HepG2 (cell line): Measurements from ENCODE around the gene CCDC148. TPM values are rescaled to one million over a fixed set of nuclear protein-coding genes. Genes with fewer than 3 reads are reported as not detected.

Source experiments
- CEBPB ChIP-seq: IDR thresholded peaks from 2 replicates; pipeline ENCODE4 v1.6.1; 2011; ENCODE audit warnings: low read depth, low read length, improper control_type of control experiment, borderline replicate concordance
- ELF4 ChIP-seq: sonication (generic); formaldehyde crosslinking; IDR thresholded peaks from 2 replicates; pipeline ENCODE4 v1.5.0; 2020; ENCODE audit warnings: missing genetic modification reagents, mild to moderate bottlenecking, moderate library complexity, borderline replicate concordance
- FOXJ3 ChIP-seq: sonication (generic); formaldehyde crosslinking; IDR thresholded peaks from 2 replicates; pipeline ENCODE4 v1.4.0; 2020; ENCODE audit warnings: missing genetic modification reagents, mild to moderate bottlenecking, borderline replicate concordance
- HMGXB4 ChIP-seq, 2 experiments: sonication (generic) in 1 of 2; formaldehyde crosslinking in 1 of 2; IDR thresholded peaks; 2 replicates each; pipeline versions ENCODE4 v1.4.0 to v1.6.1; 2018 to 2020; ENCODE audit warnings: missing genetic modification reagents in 2 of 2, borderline replicate concordance in 1 of 2, low read depth in 1 of 2, mild to moderate bottlenecking in 1 of 2, missing biosample characterization in 1 of 2
- MLX ChIP-seq: IDR thresholded peaks from 2 replicates; pipeline ENCODE4 v1.6.1; 2016
- NR2C2 ChIP-seq: sonication (generic); formaldehyde crosslinking; IDR thresholded peaks from 2 replicates; pipeline ENCODE4 v1.4.0; 2020; ENCODE audit warnings: missing genetic modification reagents, mild to moderate bottlenecking, moderate library complexity, borderline replicate concordance
- NR2F6 ChIP-seq, 2 experiments: IDR thresholded peaks; 2 replicates each; pipeline ENCODE4 v1.6.1; 2016; ENCODE audit warnings: antibody characterized with exemption in 1 of 2, mild to moderate bottlenecking in 1 of 2
- PAF1 ChIP-seq: IDR thresholded peaks from 2 replicates; pipeline ENCODE4 v1.6.1; 2016; ENCODE audit warnings: missing genetic modification reagents, missing compliant biosample characterization
- POGK ChIP-seq: sonication (generic); formaldehyde crosslinking; conservative IDR thresholded peaks from 2 replicates; pipeline ENCODE4 v1.8.0; 2022; ENCODE audit warnings: mild to moderate bottlenecking, moderate library complexity, missing genetic modification reagents
- TFAP4 ChIP-seq: sonication (generic); IDR thresholded peaks from 2 replicates; pipeline ENCODE4 v1.6.1; 2016; ENCODE audit warnings: low read depth, borderline replicate concordance
- ZNF136 ChIP-seq: sonication (generic); formaldehyde crosslinking; IDR thresholded peaks from 2 replicates; pipeline ENCODE4 v1.8.1; 2022; ENCODE audit warnings: low read depth, mild to moderate bottlenecking, moderate library complexity, missing genetic modification reagents
- ZNF224 ChIP-seq: sonication (generic); formaldehyde crosslinking; IDR thresholded peaks from 2 replicates; pipeline ENCODE4 v1.5.0; 2020; ENCODE audit warnings: mild to moderate bottlenecking, missing genetic modification reagents
- ZNF280D ChIP-seq: sonication (generic); formaldehyde crosslinking; IDR thresholded peaks from 2 replicates; pipeline ENCODE4 v1.5.1; 2020; ENCODE audit warnings: mild to moderate bottlenecking, missing genetic modification reagents
- ZNF513 ChIP-seq: sonication (generic); formaldehyde crosslinking; conservative IDR thresholded peaks from 2 replicates; pipeline ENCODE4 v1.5.0; 2020; ENCODE audit warnings: missing genetic modification reagents
- ZNF652 ChIP-seq: IDR thresholded peaks from 2 replicates; pipeline ENCODE4 v1.6.1; 2016; ENCODE audit warnings: low read depth, borderline replicate concordance
- ZNF761 ChIP-seq: sonication (generic); formaldehyde crosslinking; conservative IDR thresholded peaks from 2 replicates; pipeline ENCODE4 v1.4.0; 2020; ENCODE audit warnings: mild to moderate bottlenecking, missing genetic modification reagents
- ZNF83 ChIP-seq: sonication (generic); formaldehyde crosslinking; IDR thresholded peaks from 2 replicates; pipeline ENCODE4 v1.4.0; 2020; ENCODE audit warnings: missing genetic modification reagents, mild to moderate bottlenecking, borderline replicate concordance
- ZSCAN9 ChIP-seq: IDR thresholded peaks from 2 replicates; pipeline ENCODE4 v1.6.1; 2016; ENCODE audit warnings: borderline replicate concordance
- polyA plus RNA-seq, 8 experiments: library from polyadenylated mRNA; depleted of rRNA in 3 of 8; stranded (reverse) in 7 of 8; unstranded in 1 of 8; fragments of >200 nt; fragmentation: Illumina TruSeq in 4 of 8; extraction: Trizol in 4 of 8; gene quantifications; 2 replicates each; pipeline versions ENCODE4 v1.2.1 to v1.2.3, GENCODE V29; 2011 to 2016; ENCODE audit warnings: low read depth in 4 of 8, missing spikeins in 1 of 8, mixed read lengths in 1 of 8; ENCODE audit not compliant: insufficient read depth in 1 of 8
- total RNA-seq, 5 experiments: library from RNA; depleted of rRNA; stranded (reverse); fragments of >200 nt; fragmentation: Illumina TruSeq; extraction: Trizol; gene quantifications; 2 replicates each; pipeline ENCODE4 v1.2.3, GENCODE V29; 2016; ENCODE audit warnings: low read depth in 1 of 5

The CCDC148 gene
- total and polyA plus RNA-seq, 2 of the 13 experiments (the other 11 are each of a cell fraction or from before 2014, with no cell fraction given), result 0.30 to 0.49 TPM

- TF ChIP-seq NR2F6 (IDR thresholded peaks at IDR 0.05) (peak; percentile 86), NR2F6 (CRISPR knock-in tag; IDR thresholded peaks at IDR 0.05) (peak; percentile 89), PAF1 (CRISPR knock-in tag) (no peak), FOXJ3 (CRISPR knock-in tag) (peak; percentile 99), TFAP4 (0 out of 2 replicates have a peak, but pooled peaks have one; percentile 21), POGK (CRISPR knock-in tag) (no peak; the same call in 1 of the 2 replicates), ZNF761 (CRISPR knock-in tag) (no peak), MLX (peak; percentile 65; the same call in 1 of the 2 replicates), ZNF83 (CRISPR knock-in tag) (no peak), ZNF224 (CRISPR knock-in tag) (no peak), ZSCAN9 (peak; percentile 95), ZNF652 (CRISPR knock-in tag) (no peak; the same call in 1 of the 2 replicates), HMGXB4 (CRISPR knock-in tag; IDR thresholded peaks at IDR 0.05; ENCODE audit: borderline replicate concordance in 1 of 2, low read depth in 1 of 2) (peak in 1 of 2 experiments; percentile 45; a peak in 1 of 4 replicates), CEBPB (peak; percentile 85), ZNF280D (CRISPR knock-in tag) (peak; percentile 76; the same call in 1 of the 2 replicates), ELF4 (CRISPR knock-in tag) (0 out of 2 replicates have a peak, but pooled peaks have one; percentile 37), ZNF136 (CRISPR knock-in tag) (no peak), NR2C2 (peak; percentile 40; the same call in 1 of the 2 replicates), ZNF513 (CRISPR knock-in tag) (no peak)
Measured at GRCh38 chr2:158189526-158189925, 267.0 kb downstream of the CCDC148 start (continued).
